Measurements from ENCODE around the gene ISG20.

The ISG20 gene

DNA sequence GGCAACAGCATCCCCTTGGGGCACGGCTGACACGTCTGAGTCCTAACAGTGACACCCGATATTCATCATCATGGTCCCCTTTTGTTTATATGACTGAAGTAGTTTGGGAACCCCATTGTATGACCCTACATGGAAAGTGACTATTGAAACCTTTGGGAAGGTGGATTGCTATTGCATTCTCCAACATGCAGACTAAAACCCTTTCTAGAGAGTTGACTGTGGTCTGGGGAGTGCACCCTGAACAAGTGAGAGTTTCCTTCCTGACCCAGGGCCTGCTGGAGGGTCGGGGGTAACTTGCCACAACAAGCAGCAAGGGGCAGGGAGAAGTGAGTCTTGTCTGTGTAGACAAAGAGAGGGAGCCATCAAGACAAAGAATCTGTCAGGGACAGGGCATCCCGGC lies 54.4 kb downstream of the ISG20 start:
- DNase-seq = no peak

GRCh38 chr15:88695101-88695500 lies 56.3 kb downstream of the ISG20 start:
- no peak for DNase-seq

- DNase-seq = no peak
These were observed 57.0 kb downstream of the ISG20 start for GRCh38 chr15:88695691-88696251.

DNA sequence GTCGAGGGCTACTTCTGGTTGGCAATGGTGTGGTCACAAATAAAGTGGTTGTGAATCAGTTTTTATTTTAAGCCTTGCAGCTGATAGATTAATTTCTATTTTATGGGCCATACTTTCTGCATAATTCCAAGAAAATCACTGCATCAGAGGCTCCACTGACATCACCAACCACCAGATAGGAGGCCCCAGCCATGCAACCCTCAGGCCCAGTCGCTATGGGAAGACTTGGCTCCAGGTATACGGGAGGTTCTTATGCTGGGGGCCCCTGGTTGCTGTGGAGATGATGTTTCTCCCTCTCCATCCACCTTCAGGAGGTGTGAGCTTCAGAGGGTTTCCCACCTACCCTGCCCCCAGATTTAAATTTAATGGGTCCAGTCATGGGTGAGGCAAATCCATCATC lies 57.4 kb downstream of the ISG20 start:
- DNase-seq = no peak

- DNase-seq = no peak
These were observed 58.5 kb downstream of the ISG20 start for GRCh38 chr15:88697276-88697675.

- no peak for DNase-seq
These were observed 61.0 kb downstream of the ISG20 start for GRCh38 chr15:88699861-88700260.

GRCh38 chr15:88700716-88701115 lies 61.9 kb downstream of the ISG20 start:
- no peak for DNase-seq

DNA sequence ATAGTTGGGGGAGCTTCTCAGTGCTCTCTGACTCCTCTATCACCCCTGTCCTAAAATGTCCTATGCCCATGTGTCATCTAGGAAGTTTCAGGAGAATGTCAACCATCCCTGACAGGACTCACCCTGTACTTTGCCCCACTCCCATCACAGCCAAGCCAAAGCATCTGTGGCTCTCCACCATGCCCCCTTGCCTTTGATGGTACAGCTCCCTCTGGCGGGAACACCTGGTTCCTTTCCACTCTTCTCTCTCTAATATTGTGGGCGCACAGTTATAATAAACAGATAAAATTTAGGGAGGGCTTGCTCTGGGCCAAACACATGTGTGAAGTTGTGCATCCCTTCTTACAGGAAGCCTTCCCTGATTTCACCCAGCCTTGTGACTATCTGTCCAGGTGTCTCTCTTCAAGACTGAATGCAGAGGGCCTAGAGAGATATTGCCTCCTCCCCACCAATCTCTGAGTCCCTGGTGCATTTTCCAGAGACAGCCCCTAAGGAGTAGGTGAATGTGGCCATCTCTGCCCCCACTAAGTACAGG lies 62.8 kb downstream of the ISG20 start:
- no peak for DNase-seq

DNA sequence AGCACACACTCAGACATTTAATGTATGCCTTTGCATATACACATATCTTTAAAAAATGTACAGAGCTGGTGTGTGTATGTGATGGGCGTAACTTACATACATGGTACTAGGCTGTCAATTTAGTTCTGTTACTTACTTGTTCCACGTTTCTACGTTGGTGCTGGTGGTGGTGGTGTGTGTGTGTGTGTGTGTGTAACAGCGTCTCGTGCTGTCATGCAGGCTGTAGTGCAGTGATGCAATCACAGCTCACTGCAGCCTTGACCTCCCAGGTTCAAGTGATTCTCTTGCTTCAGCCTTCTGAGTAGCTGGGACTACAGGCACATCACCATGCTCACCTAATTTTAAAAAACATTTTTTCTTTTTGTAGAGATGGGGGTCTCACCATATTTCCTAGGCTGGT lies 64.2 kb downstream of the ISG20 start:
- DNase-seq = no peak

DNA sequence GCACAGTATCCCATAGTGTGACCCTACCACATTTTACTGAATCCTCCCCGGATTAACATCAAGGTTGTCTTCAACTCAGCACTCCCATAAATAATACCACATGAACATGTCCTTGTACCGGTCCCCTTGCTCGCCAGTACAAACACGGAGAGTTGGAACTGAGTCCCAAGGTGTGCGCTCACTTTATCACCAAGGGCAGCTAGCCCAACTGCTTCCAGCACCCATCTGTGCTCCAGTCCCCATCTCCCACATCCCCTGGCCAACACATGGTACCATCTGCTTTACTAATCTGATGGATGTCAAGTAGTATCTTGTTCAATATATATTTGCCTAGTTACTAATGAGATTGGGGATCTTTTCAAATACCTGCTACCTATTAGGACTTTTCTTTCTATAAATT lies 64.7 kb downstream of the ISG20 start:
- DNase-seq = no peak

- no peak for DNase-seq
These were observed 66.3 kb downstream of the ISG20 start for GRCh38 chr15:88704791-88705768.

- no peak for DNase-seq
These were observed 67.0 kb downstream of the ISG20 start for GRCh38 chr15:88705769-88706165.
